Testis (tissue), 3 donors: ENCODE data around the gene NAXD. TPM values are rescaled to one million over a fixed set of nuclear protein-coding genes. Genes with fewer than 3 reads are reported as not detected.

Source experiments
- DNase-seq: peaks from one replicate; pipeline ENCODE4 v3.0.0-alpha.2; 2019
- H3K27ac ChIP-seq, 2 donors: fragments of 200-600 bp; sonication (generic); one replicate each; pipeline ENCODE4 v1.5.1; 2019
- H3K27me3 ChIP-seq: fragments of 200-600 bp; sonication (generic); one replicate; pipeline ENCODE4 v1.5.1; 2019
- H3K36me3 ChIP-seq: fragments of 200-600 bp; sonication (generic); one replicate; pipeline ENCODE4 v1.5.1; 2017; ENCODE audit warnings: low read depth; ENCODE audit errors: missing control alignments
- H3K4me1 ChIP-seq: fragments of 200-600 bp; sonication (generic); one replicate; pipeline ENCODE4 v1.5.1; 2019
- H3K4me3 ChIP-seq, 2 donors: fragments of 200-600 bp; sonication (generic); one replicate each; pipeline ENCODE4 v1.5.1; 2017 to 2019
- H3K9me3 ChIP-seq: fragments of 200-600 bp; sonication (generic); one replicate; pipeline ENCODE4 v1.5.1; 2017
- POLR2A ChIP-seq: fragments of 450-650 bp; IDR thresholded peaks from one replicate; pipeline ENCODE4 v1.6.1; 2017; ENCODE audit warnings: antibody characterized with exemption, mild to moderate bottlenecking, moderate library complexity
- WGBS, 2 donors: methylation state at CpG; one replicate each; pipeline ENCODE4 v1.1.5; 2018; 5-methylcytosine and 5-hydroxymethylcytosine counted together
- intact Hi-C: fragments of 100-400 bp; cut with DNase I; formaldehyde crosslinking; loops from one replicate; pipeline ENCODE4 v1.15.1; 2023; ENCODE audit warnings: low total_unique reads
- polyA plus RNA-seq: library from polyadenylated mRNA; stranded (reverse); fragments of 350-450 nt; fragmentation: Illumina TruSeq; extraction: RNeasy Lipid Tissue Mini Kit (QIAGEN cat#74804); gene quantifications from one replicate; pipeline ENCODE4 v1.2.3, GENCODE V29; 2014; ENCODE audit warnings: low read depth, low replicate concordance; ENCODE audit not compliant: insufficient read depth
- total RNA-seq, 2 donors: library from RNA; depleted of rRNA; stranded (reverse); fragments of >200 nt; gene quantifications; one replicate each; pipeline ENCODE4 v1.2.3, GENCODE V29; 2016
- TF ChIP-seq, protein P1 (sequence below), 3 experiments: fragments of 450-650 bp in 2 of 3; fragments of 200-600 bp in 1 of 3; sonication (generic) in 1 of 3; IDR thresholded peaks; one replicate each; pipeline ENCODE4 v1.5.1; 2016 to 2019; ENCODE audit warnings: antibody characterized with exemption in 3 of 3, mild to moderate bottlenecking in 2 of 3, moderate library complexity in 1 of 3

The NAXD gene
- total and polyA plus RNA-seq, 3 donors from 2014 or later = 63.2 to 75.3 (median 66.4) TPM

DNA sequence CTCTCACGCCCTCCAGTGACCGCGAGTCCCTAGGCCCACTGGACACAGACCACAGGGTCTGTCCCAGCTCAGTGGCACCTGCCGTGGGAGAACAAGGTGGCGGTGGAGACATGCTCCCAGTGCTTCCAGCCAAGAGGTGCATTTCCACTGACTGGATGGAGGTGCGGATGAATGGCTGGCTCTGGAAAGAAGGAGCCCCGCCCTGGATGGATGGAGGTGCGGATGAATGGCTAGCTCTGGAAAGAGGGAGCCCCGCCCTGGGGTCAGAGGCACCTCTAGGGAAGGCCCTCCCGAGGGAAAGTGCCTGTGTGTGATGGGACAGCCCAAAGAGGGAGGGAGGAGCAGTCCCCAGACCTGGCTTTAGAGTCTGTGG, 32.0 kb downstream of the NAXD start:
- H3K4me1 ChIP-seq = peaks cover 20% of the 10 kb centered on the region
- H3K36me3 ChIP-seq = no peaks in the 10 kb centered on the region
- H3K9me3 ChIP-seq = no peaks in the 10 kb centered on the region
- DNase-seq = no peak
- intact Hi-C loops = no loop called here
- no peak overlapping the region for H3K4me3 ChIP-seq
- TF ChIP-seq, protein P1, sequence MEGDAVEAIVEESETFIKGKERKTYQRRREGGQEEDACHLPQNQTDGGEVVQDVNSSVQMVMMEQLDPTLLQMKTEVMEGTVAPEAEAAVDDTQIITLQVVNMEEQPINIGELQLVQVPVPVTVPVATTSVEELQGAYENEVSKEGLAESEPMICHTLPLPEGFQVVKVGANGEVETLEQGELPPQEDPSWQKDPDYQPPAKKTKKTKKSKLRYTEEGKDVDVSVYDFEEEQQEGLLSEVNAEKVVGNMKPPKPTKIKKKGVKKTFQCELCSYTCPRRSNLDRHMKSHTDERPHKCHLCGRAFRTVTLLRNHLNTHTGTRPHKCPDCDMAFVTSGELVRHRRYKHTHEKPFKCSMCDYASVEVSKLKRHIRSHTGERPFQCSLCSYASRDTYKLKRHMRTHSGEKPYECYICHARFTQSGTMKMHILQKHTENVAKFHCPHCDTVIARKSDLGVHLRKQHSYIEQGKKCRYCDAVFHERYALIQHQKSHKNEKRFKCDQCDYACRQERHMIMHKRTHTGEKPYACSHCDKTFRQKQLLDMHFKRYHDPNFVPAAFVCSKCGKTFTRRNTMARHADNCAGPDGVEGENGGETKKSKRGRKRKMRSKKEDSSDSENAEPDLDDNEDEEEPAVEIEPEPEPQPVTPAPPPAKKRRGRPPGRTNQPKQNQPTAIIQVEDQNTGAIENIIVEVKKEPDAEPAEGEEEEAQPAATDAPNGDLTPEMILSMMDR (IDR thresholded peaks at IDR 0.05) = no peak
- TF ChIP-seq POLR2A = no peak
- H3K27ac ChIP-seq = no peak overlapping the region
- whole genome bisulfite sequencing, 2 donors = 85 to 94% methylated on average over 10 of the region's 10 CpGs
- H3K27me3 ChIP-seq = no peaks in the 10 kb centered on the region

DNA sequence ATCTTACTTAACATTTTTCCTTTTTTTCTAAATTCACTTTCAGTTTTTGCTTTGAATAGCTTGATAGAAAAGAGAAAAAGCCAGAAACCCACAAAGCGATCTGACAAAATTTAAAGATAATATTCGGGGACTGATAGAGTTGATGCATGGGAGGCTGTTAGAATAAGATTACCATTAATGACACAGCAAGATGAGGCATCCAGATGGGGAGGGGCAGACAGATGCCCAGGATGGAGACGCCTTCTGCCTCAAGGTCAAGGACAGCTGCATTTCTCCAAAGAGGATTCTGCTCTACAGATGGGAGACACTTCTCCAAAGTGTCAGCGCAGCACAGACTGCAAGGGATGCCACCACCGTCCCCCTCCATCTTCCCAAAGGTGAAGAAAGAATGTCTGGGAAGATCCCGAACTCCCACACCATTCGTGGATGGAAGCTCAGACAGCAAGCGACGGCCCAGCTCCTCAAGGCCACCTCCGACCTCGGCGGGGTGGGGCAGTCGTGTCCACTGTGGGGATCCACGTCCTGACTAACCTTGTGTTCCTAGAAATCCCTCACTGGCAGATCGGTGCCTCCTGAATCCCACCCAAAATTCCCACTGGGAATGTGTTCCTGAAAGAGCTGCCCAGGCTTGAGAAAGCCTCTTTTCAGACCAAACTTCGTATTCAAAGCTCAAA, 32.9 kb downstream of the NAXD start:
- DNase-seq = no peak
- WGBS, 2 donors = 40 to 54% methylated on average over 9 to 16 of the region's 16 CpGs
- H3K27ac ChIP-seq = no peak overlapping the region
- H3K36me3 ChIP-seq = no peaks in the 10 kb centered on the region
- no peaks in the 10 kb centered on the region for H3K9me3 ChIP-seq
- intact Hi-C loops = no loop called here
- TF ChIP-seq, protein P1 (IDR thresholded peaks at IDR 0.05) = no peak
- TF ChIP-seq POLR2A = no peak
- H3K4me3 ChIP-seq = no peak overlapping the region
- H3K27me3 ChIP-seq = no peaks in the 10 kb centered on the region
- H3K4me1 ChIP-seq = peaks cover 20% of the 10 kb centered on the region

DNA sequence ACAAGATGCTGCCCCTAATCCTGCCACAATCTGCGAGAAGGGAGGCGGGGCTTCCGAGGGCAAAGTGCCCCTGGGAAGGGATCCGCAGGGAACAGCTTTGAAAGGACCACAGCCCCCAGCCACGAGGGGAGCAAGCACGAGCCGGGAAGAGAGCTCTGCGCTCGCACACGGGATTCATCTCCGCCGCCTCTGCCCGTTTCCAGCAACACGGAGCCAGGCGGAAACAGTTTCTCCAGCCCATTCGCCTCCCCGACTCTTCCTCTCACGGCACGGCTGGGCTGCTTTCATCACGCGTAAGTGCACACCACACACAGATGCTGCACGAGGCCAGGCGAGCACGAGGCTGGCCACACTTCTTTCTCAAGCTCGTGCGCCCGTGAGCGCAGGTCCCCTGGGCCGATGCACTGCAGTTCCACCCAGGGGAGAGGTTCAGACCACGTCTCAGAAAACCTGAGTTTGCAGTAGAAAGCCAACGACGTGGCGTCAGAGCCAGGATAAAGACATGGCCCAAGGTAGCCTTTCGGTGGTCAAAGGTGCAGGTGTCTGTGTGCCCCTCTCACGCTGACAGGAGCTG, 33.6 kb downstream of the NAXD start:
- no peak for DNase-seq
- 78 to 93% methylated on average over 34 to 35 of the region's 35 CpGs for WGBS, 2 donors
- Histone ChIP-seq H3K4me1 (peaks cover 20% of the 10 kb centered on the region), H3K4me3 (no peak overlapping the region), H3K9me3 (no peaks in the 10 kb centered on the region), H3K27me3 (no peaks in the 10 kb centered on the region), H3K36me3 (no peaks in the 10 kb centered on the region), H3K27ac (no peak overlapping the region)
- intact Hi-C loops = no loop called here
- no peak for TF ChIP-seq POLR2A
- TF ChIP-seq, protein P1 (IDR thresholded peaks at IDR 0.05) = no peak

DNA sequence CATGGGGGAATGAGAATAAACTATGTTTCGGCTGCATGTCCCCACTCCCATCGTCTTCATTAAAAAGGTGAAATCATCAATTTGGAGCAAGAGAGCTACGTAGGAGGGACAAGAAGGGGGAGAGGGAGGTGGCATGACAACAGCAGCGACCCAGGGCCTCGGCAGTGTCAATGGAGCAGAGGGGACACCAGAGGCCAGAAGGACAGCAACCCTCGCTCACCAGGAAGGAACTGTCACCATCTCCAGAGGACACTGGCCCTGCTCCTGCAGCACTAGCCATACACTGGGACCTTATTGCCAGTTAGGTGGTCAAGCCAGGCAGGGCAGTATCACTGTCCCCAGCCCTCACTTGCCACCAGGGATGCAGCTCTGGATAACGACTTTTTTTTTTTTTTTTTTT, 34.2 kb downstream of the NAXD start:
- no peak for TF ChIP-seq POLR2A
- H3K27ac ChIP-seq = no peak overlapping the region
- H3K4me1 ChIP-seq = peaks cover 20% of the 10 kb centered on the region
- DNase-seq = no peak
- intact Hi-C loops = no loop called here
- H3K36me3 ChIP-seq = no peaks in the 10 kb centered on the region
- no peaks in the 10 kb centered on the region for H3K9me3 ChIP-seq
- WGBS, 2 donors = 88 to 89% methylated on average over 7 of the region's 7 CpGs
- H3K27me3 ChIP-seq = no peaks in the 10 kb centered on the region
- H3K4me3 ChIP-seq = no peak overlapping the region

DNA sequence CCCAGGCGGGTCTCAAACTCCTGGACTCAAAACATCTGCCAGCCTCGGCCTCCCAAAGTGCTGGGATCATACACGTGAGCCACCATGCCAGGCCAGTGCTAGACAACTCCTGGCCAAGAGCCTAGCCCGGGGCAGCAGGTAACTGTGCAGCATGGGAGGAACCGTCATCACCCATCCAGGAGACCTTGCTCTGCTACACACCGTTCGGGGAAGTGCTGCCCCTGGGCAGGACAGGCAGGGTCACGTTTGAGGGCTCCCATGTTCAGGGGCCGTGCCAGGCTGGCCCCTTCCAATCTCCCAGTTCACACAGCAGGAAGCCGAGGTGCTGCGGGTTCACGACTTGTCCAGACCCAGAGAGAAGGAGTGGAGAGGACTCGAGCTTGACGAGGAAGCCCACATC, 35.1 kb downstream of the NAXD start:
- DNase-seq = no peak
- H3K36me3 ChIP-seq = no peaks in the 10 kb centered on the region
- 87 to 94% methylated on average over 6 to 14 of the region's 14 CpGs for WGBS, 2 donors

More for the DNA sequence above, 35.1 kb downstream of the NAXD start:
- peaks cover 13% of the 10 kb centered on the region for H3K4me1 ChIP-seq
- intact Hi-C loops = no loop called here
- TF ChIP-seq, protein P1 (IDR thresholded peaks at IDR 0.05) = no peak
- no peak for TF ChIP-seq POLR2A
- no peak overlapping the region for H3K4me3 ChIP-seq
- H3K27ac ChIP-seq = no peak overlapping the region
- H3K9me3 ChIP-seq = no peaks in the 10 kb centered on the region
- no peaks in the 10 kb centered on the region for H3K27me3 ChIP-seq
